COLO668 (cell line): Measurements from ENCODE around the gene NAPSA.
"Not testable (repeated sequence)": the region's sequence is repeated elsewhere in the genome, so short reads cannot be mapped to it uniquely, and the experiment has no call there.

Source experiments
- DNase-seq: peaks from one replicate; lab custom pipeline; 2025; ENCODE audit not compliant: unreplicated experiment; lab: John Stamatoyannopoulos, UW

NAPSA gene

DNA sequence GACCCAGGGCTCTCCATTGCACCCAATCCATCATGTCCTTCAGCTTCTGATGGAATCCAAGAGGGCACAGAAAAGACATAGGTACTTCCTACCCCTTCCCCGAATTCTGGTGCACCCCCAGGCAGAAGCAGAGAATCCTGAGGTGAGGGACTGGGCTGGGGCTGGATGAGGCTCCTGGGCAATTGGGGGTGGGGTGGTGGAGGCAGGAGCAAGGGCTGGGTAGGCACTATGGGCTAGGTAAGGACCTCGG lies 33.5 kb downstream of the NAPSA start:
- DNase-seq, result no peak

DNA sequence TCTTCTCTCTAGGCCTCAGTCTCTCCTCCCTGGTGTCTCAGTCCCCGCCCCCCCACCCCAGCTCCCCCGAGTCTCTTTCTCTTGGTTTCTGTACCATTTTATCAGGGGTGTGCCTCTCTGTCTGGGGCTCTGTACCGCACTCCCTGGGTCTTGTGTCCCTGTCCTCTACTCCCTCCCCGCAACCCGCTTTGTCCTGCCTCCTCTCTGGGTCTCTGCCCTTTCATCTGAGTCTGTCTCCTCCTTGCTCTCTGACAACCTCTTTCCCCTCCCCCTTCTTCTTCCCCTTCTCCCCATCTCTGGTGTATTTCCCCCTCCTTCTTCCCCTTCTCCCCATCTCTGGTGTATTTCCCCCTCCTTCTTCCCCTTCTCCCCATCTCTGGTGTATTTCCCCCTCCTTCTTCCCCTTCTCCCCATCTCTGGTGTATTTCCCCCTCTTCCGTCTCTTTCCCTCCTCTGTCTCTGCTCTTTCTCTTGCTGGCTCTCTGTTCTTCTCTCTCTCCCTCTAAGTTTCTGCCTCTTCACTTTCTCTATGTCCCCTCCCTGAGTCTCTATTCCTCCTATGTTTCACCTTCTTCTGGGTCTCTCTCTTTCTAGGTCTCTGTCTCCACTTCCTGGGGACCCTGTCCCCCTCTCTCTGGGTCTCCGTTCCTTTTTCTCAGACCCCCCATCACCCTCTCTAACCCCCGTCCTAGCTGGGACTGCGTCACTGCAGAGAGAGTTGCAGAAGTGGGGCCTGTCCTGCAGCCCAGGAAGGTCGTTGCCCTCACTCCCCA lies 34.0 kb downstream of the NAPSA start:
- DNase-seq, result no peak

DNA sequence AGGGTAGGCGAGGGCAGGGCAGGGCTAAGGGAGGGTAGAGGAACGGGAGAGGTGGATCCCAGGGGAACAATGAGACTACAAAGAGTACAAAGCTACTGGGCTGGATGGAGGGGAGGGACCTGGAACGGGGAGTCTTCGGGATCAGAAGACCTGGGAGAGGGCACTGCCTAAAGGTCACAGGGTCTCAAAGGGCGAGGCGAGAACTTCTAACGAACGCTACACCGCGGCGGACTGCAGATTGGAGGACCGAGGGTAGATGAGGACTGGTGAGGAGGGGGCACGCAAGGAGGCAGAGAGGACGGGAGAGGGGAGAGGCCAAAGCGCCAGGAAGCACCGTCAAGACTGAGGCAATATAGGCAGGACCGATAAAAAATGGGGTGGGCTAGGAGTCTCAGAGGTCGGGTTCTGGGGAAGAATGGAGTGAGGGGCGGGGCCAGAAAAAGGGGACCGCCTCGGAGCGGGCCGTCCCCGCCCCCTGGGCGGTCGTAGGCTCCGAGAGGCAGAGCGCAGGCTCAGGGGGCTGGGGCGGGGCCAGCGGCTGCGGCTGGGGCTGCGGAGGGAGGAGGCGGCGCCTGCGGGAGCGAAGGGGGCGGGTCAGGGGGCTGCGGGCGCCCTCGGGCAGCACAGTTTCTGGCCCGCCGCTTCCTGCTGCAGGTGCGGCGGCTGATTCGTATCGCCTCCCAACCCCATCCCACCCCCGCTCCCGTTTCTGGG lies 34.9 kb downstream of the NAPSA start:
- DNase-seq, result peak; percentile 94

DNA sequence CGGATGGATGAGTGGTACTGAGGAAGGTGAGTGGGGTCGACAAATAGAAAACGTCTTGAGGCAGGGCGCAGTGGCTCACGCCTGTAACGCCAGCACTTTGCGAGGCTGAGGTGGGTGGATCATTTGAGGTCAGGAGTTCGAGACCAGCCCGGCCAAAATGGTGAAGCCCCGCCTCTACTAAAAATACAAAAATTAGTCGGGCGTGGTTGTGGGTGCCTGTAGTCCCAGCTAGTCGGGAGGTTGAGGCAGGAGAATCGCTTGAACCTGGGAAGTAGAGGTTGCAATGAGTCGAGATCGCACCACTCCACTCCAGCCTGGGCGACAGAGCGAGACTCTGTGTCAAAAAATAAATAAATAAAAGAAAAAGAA lies 35.5 kb downstream of the NAPSA start:
- DNase-seq, result not testable (repeated sequence)

DNA sequence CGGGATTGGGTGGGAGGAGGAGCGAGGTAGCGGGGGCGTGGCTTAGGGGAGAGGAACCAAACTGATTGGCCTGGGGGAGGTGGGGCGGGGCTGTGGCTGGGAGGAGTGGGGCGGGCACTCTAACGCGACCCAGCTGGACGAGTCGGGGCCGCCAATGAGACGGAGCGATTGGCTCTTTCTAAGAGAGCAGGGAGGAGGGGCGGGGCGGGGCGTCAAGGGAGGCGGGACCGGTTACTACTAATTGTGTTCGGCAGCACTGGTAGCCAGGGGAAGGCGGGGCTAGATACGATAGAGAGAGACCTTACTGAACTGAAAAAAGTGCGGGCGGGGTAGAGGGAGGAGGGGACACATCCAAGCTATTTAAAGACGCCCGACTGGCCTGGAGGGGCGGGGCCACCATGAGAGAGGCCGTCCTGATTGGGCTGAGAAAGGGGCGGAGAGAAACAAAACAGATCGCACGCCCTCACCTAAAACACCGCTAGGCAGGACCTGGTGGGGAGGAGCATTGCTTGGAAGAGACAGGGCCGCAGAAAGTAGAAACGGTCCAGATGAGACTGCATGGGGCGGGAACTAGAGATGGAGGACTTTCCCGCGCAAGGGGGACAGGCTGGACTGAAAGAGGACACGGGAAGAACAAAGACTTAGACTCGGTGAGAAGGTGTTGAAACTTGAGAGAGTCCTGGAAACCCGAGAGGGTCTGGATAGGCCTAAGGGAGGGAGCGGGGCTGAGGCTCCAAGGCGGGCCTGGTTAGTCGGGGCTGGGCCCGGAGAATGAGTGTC lies 36.1 kb downstream of the NAPSA start, which contains the start of gene KCNC3:
Gene KCNC3 (minus strand): TSS at position 232 of the 780 bp plus-strand sequence. CDS start 295 bp downstream, outside the sequence.
- DNase-seq, result peak; percentile 99

DNA sequence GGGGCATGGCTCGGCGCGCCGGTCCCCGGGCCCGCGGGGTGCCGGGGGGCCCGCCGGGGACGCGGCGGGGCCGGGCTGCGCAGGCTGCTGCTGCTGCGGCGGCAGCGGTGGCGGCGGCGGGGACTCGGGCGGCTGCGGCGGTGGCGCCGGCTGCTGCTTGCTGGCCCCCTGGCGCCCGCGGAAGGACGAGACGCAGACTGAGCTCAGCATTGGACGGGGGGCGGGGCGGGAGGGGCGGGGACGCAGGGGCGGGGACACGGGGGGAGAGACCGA lies 36.6 kb downstream of the NAPSA start:
- no peak for DNase-seq

DNA sequence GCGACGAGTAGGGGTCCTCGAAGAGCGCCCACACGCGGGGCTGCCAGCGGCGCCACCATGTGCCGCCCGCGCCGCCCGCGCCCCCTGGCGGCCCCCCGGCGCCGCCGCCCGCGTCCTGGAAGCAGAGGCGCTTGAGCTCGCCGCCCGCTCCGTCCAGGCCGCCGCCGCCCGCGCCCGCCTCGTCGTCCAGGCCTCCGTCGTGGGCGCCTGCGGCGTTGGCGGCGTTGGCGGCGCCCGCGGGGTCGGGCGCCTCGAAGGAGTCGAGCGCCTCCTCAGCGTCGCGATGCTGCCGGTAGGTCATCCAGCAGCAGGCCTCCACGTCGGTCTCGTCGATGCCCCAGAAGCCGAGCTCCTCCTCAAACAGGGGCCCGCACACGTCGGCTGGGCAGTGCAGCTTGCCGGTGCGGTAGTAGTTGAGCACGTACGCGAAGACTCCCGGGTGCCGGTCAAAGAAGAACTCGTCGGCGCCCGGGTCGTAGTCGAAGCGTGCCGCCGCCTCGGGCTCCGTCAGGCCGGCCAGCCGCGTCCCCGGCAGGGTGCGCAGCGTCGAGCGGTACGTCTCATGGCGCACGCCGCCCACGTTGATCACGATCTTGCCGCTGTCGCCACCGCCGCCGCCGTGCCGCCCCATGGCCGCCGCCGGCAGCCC lies 37.1 kb downstream of the NAPSA start:
- DNase-seq, result peak; percentile 80

DNA sequence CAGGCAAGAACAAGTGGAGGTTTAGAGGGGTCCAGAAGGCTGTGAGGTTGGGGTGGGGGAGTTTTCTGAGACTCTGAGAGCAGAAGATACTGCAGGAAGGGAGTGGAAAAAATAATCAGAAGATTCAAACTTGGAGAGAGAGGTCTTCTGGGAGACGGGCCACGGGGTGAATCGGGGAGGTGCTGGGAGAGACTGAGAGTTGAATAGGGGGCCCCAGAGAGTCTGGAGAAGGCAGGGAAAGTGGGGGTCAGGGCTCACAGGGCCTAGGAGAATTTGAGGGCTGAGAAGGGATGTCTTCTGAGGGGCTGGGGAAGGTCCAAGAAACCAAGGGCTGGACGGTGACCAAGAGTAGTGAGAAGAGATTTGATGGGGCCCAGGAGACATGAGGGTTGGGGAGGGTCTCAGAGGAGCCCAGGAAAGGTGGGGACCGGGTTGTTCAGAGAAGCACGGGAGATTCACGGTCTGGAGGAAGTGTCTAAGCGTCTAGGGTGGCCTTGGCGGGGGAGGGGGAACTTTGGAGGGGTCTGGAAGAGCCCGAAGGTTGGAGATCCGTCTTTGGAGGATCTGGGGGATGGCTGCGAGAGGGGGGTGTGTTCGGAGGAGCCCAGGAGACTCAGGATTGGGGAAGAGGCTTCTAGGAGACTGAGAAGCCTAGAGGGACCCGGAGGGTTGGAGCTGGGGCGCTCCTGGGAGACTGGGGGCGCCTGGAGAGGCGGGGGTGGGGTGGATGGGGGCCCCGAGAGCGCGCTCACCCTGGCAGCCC lies 37.8 kb downstream of the NAPSA start:
- DNase-seq, result no peak

DNA sequence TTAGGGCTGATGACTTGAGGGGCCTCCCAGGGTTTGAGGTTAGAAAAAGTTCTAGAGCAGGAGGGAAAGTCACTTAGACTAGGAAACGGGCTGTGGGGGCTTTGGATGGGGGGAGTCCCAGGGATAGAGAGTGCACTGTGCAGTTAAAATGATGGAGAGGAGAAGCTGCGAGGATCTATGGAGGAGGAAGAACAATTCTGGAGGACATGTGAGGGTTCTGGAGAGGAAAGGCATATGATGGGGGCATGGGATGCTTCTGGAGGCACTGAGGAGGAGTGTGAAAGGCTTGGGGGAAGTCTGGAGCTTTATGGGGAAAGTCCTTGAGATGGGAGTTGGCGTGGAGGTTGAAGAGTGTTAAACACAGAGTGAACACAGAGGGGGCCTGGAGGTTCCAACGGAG lies 38.4 kb downstream of the NAPSA start:
- no peak for DNase-seq

DNA sequence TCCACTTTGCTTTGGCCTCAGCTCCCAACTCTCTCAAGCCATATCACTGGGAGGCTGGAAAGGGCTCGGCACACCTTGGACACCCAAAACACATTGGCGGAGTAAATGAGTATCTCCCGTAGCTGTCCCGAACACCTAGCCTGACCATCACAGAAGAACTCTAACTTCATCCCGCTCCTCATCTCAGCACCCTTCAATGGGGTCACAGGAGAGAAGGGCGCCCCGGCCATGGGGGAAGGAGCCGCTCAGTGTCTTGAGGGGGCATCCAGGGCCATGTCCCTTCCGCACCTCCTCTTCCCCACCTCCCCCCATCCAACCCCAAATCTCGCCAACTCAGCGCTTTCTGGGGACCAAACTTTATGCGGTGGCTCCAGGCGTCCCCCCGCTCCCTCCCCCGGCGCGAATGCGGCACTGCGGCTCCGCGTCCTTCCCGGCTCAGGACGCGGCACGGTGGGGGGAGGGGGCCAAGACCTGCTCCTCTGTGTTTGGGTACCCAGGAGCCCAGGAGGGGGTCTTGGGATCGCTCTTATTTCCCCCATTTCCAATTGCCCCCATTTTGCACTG lies 39.3 kb downstream of the NAPSA start:
- peak; percentile 23 for DNase-seq

DNA sequence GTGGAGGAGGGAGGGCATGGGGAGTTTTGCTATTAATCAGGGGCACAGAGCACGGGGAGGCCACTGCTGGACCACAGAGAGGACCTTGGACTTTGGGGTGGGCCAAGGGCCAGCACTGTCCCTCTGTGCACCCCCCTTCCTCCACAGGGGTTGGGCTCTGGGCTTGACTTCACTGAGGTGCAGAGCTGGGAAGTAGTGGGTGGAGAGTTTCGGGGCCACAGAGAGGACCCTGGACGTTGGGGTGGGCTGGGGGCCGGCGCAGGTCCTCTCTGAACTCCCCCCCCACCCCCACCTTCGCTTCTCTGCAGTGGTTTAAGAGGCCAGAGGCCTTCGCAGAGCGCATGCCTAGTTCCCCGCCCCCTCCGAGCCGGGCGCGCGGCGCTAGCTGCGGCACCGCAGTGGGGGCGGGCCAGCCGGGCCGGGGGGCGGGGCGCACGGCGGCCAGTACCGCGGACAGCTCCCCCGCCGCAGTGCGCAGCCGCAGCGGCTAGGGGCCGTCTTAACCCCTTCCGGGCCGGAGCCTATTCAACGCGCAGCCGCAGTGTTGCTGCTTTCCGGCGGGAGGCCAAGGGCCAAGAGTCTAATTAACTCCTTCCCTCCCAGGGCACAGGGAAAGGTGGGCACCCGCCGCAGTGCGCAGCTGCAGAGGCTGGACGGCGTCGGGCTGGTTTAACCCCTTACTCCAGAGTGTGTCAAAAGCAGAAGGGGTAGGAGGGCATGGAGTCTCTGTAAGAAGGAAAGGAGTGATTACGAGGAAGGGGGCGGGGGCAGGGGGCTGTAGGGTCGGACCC lies 39.9 kb downstream of the NAPSA start:
- peak; percentile 96 for DNase-seq

DNA sequence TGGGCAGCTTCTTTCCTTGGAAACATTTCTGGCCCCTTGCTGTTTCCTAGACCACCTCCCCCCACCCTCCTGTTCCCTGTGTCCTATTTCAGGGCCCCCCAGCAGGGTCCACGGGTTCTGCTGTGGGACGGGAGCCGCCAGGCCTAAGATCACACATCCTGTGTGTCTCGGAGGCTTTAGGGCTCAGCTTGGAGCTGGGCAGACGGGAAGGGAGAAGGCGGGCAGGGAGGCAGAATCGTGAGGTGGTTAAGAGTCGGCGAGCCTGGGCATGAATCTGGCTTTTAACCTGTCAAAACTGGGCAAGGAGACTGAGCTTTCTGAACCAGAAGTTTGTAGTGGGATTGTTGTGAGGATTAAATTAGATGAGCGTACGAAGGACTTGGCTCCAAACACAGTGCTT lies 41.1 kb downstream of the NAPSA start:
- no peak for DNase-seq

DNA sequence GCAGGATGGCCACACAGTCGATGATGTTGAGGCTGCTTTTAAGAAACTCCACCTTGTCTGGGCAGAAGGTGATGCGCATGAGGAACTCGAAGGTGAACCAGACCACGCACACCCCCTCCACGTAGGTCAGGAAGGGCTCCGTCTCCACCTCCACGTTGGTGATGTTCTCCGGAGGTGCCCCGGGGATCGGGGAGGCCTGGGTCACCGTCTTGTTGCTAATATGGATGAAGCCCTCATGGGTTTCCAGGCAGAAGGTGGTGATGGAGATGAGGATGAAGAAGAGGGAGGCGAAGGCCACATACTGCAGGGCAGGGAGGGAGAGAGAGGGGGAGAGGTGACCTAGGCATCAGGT lies 41.7 kb downstream of the NAPSA start:
- DNase-seq, result no peak

DNA sequence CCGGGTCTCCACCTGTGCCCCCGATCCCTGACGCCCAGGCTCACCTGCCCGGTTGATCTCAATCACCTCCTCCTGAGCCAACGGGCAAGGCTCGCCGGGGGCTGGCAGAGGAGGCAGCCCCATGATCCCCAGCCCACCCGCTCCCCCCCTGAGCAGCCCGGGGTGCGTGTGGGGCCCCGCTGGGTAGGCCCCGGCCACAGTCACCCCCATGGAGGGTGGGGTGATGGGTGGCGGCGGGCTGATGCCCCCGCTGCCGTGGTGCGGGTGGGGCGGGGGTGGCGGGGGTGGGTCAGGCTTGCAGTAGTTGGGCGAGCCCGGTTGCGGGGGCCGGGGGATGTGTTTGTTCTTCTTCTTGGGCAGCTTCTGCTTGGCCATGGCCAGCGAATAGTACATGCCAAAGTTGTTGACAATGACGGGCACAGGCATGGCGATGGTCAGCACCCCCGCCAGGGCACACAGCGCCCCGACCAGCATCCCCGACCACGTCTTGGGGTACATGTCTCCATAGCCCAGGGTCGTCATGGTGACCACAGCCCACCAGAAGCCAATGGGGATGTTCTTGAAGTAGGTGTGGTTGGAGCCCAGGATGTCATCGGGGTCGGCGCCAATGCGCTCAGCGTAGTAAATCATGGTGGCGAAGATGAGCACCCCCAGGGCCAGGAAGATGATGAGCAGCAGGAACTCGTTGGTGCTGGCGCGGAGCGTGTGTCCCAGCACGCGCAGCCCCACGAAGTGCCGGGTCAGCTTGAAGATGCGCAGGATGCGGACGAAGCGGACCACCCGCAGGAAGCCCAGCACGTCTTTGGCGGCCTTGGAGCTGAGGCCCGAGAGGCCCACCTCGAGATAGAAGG lies 42.3 kb downstream of the NAPSA start:
- no peak for DNase-seq

DNA sequence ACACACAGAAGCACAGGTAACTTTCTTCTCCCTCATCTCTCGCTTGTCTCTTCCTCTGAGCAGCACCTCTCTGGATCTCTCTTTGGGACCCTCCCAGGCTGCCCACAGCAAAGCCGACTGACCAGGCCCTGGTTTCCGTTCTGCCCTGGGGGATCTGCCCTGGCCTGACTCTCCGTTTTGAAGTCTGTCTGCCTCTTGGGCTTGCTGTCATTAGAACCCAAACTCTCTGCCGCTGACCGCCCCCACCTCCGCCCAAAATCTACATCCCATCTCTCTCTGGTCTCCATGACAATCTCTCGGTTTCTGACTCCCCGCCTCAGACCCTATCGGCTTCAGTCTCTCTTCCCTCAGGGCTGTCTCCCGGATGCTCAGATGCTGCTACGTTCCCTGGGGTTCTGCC lies 43.2 kb downstream of the NAPSA start:
- DNase-seq, result no peak

DNA sequence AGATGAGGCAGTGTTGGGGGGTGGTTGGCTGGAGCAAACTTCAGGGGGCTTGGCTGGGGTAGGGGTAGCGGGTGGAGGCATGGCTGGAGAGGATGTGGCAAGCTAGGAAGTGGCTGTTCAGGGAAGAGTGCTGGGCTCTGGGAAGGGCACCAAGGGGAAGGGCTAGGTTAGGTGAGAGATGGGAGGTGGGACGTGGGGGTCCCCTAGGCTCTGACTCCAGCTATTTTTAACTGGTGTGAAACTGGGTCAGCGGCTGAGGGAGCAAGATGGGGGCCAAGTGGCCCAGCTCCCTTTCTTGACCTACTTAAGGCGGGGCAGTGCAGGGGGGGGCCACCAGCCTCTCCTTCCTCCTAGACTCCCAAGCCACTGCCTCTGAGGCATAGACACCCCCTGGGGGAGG lies 43.6 kb downstream of the NAPSA start:
- DNase-seq, result no peak

DNA sequence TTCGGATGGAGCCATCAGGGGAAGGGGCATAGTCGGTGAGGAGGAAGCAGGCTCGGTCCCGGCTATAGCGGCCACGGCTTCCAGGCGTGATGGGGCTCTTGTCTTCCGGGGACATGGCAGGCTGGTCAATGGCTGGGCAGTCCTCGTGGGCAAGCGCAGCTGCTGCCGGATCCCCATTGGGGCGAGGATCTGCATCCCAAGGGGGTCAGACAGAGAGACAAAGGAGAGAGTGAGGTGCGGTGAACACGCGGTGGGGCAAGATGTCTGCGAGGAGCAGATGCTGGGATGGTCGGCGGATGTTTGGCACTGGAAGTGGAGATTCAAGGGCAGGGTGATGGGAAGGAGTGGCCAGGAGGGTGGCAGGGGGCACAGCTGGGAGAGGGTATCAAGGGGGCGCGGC lies 44.8 kb downstream of the NAPSA start:
- no peak for DNase-seq

DNA sequence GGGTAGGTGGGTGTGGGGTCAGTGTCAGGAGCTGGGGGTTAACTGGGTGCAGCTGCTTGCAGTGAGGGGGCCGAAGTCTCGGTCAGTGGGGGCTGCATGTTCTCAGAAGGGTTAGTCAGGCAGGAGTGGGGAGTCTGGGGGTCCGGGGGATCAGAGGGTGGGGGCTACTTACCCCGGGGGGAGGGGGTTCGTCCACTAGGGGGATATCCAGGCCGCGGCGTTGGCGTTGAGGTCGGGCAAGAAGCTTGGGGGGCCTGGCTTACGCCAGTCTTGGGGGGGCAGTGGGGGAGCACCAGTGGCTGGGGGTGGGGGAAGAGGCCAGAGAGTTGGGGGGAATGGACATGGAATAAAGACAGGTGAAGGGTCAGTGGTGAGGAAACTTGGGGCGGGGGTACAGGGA lies 45.4 kb downstream of the NAPSA start:
- DNase-seq, result no peak

DNA sequence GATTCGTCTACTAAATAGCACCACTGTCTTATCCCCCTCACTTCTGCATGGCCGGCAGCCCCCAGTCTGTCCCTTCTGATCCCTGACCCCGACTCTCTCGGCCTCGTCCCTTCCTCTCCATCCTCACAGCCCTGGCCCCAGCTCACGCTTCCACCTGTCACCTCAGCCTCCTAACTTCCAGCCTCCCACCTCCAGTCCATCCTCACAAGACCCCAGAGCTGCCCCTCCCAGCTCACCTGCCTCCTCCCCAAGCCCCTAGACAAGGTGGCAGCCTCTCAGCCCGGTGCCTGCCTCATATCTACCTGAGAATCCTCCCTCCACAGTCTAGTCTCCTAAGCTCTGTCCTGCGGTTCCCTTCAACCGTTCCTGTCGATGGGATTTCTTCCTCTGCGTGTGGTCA lies 46.3 kb downstream of the NAPSA start:
- DNase-seq, result no peak
